Ovary (tissue), 10 donors: Measurements from ENCODE around the gene ZFAND2A. TPM values are rescaled to one million over a fixed set of nuclear protein-coding genes. Genes with fewer than 3 reads are reported as not detected.
A peak's percentile ranks its signal among the peaks of the same experiment; 100 is the strongest.
"Not testable (repeated sequence)": the region's sequence is repeated elsewhere in the genome, so short reads cannot be mapped to it uniquely, and the experiment has no call there.

Source experiments
- DNase-seq, 5 donors: peaks; one replicate each; pipeline ENCODE4 v3.0.0-alpha.2; 2019 to 2020
- H3K27ac ChIP-seq, 2 donors: fragments of 200-600 bp; one replicate each; pipeline versions ENCODE4 v1.5.1 to v1.8.0; 2019 to 2022
- H3K27me3 ChIP-seq: fragments of 200-600 bp; one replicate; pipeline ENCODE4 v1.8.0; 2022
- H3K36me3 ChIP-seq: fragments of 200-600 bp; sonication (generic); one replicate; pipeline ENCODE4 v1.5.1; 2019
- H3K4me1 ChIP-seq: one replicate; pipeline ENCODE4 v1.8.1; 2013; ENCODE audit warnings: mild to moderate bottlenecking, moderate library complexity; ENCODE audit not compliant: insufficient read depth
- H3K4me3 ChIP-seq: fragments of 200-600 bp; sonication (generic); one replicate; pipeline ENCODE4 v1.5.1; 2017
- H3K9me3 ChIP-seq, 2 donors: fragments of 200-600 bp in 1 of 2; sonication (generic) in 1 of 2; one replicate each; pipeline versions ENCODE4 v1.5.1 to v1.8.1; 2013 to 2019; ENCODE audit warnings: mild to moderate bottlenecking in 1 of 2, moderate library complexity in 1 of 2
- EP300 ChIP-seq: sonication (generic); formaldehyde crosslinking; IDR thresholded peaks from one replicate; pipeline ENCODE4 v1.6.1; 2017; ENCODE audit warnings: antibody characterized with exemption
- POLR2A ChIP-seq: fragments of 450-650 bp; IDR thresholded peaks from one replicate; pipeline ENCODE4 v1.6.1; 2017; ENCODE audit warnings: antibody characterized with exemption, mild to moderate bottlenecking, moderate library complexity
- WGBS, 3 donors: extraction: QIAGEN DNeasy Blood & Tissue Kit in 1 of 3; methylation state at CpG; one replicate each; pipeline versions ENCODE4 v1.1.5 to v1.1.7; 2013 to 2017; 5-methylcytosine and 5-hydroxymethylcytosine counted together
- intact Hi-C, 4 donors: fragments of 100-400 bp; cut with DNase I; formaldehyde crosslinking; loops; one replicate each; pipeline versions ENCODE4 v1.11.0 to v1.15.1; 2022 to 2023
- long read RNA-seq, 3 donors: library from polyadenylated mRNA in 2 of 3; unstranded in 2 of 3; transcript quantifications; one replicate each; pipeline ENCODE4 v2.0.0 and lab custom pipeline, GENCODE V29; 2021 to 2026
- polyA plus RNA-seq, 2 donors: library from polyadenylated mRNA; stranded (reverse); fragments of 200-250 nt in 1 of 2; fragments of 350-450 nt in 1 of 2; fragmentation: Illumina TruSeq in 1 of 2; extraction: RNeasy Lipid Tissue Mini Kit (QIAGEN cat#74804) in 1 of 2; gene quantifications; one replicate each; pipeline ENCODE4 v1.2.3, GENCODE V29; 2013 to 2014
- total RNA-seq, 7 donors: library from RNA; depleted of rRNA in 2 of 7; stranded (reverse); fragments of >200 nt in 2 of 7; fragmentation: NEBNext Ultra II Directional in 3 of 7; extraction: Animal tissue kit (Norgen Biotek cat#: 25700) in 3 of 7; gene quantifications; one replicate each; pipeline versions ENCODE4 v1.1.0 to v1.2.4, GENCODE V29; 2016 to 2023
- TF ChIP-seq, protein P1 (sequence below), 3 donors: fragments of 450-650 bp in 2 of 3; fragments of 200-600 bp in 1 of 3; IDR thresholded peaks; one replicate each; pipeline versions ENCODE4 v1.5.1 to v1.8.0; 2016 to 2022; ENCODE audit warnings: antibody characterized with exemption in 3 of 3, mild to moderate bottlenecking in 1 of 3
- donor health status: DM: no; HTN: no; CAD: no; lungs with moderate emphysema.
- donor health status: DM: no; HTN: no; CAD: no.
- donor health status: Bipolar disorder and iron deficiency.
- donor health status: DM: yes; HTN: yes; CAD: no.
- donor health status: DM: no; HTN: no; CAD: no.
- donor health status: DM: yes; HTN: yes; CAD: no.

The ZFAND2A gene, protein sequence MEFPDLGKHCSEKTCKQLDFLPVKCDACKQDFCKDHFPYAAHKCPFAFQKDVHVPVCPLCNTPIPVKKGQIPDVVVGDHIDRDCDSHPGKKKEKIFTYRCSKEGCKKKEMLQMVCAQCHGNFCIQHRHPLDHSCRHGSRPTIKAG
- total RNA-seq (10 to 100 TPM in 6 of 7 donors, 1 to 10 TPM in 1; 8.1 to 24.9 (median 16.9) TPM), polyA plus RNA-seq (10 to 100 TPM; 26.9 to 34.9 TPM)
- long read RNA-seq, donor 1, transcript ZFAND2A-201 (5 exons, 860 nt), result major isoform, 5 of 8 reads
- long read RNA-seq, donor 1, partial matches to known transcripts, result 1 of 8 reads
- long read RNA-seq, donor 1, other reads (novel, unspliced or antisense), result 1 of 8 reads
- long read RNA-seq, donor 2, transcript ZFAND2A-201 (5 exons, 860 nt), result major isoform, 37 of 39 reads
- long read RNA-seq, donor 2, partial matches to known transcripts, result 0 of 39 reads
- long read RNA-seq, donor 2, other reads (novel, unspliced or antisense), result 0 of 39 reads
- long read RNA-seq, donor 3, transcript ZFAND2A-201 (5 exons, 860 nt), result major isoform, 10 of 18 reads
- long read RNA-seq, donor 3, partial matches to known transcripts, result 0 of 18 reads
- long read RNA-seq, donor 3, other reads (novel, unspliced or antisense), result 8 of 18 reads

DNA sequence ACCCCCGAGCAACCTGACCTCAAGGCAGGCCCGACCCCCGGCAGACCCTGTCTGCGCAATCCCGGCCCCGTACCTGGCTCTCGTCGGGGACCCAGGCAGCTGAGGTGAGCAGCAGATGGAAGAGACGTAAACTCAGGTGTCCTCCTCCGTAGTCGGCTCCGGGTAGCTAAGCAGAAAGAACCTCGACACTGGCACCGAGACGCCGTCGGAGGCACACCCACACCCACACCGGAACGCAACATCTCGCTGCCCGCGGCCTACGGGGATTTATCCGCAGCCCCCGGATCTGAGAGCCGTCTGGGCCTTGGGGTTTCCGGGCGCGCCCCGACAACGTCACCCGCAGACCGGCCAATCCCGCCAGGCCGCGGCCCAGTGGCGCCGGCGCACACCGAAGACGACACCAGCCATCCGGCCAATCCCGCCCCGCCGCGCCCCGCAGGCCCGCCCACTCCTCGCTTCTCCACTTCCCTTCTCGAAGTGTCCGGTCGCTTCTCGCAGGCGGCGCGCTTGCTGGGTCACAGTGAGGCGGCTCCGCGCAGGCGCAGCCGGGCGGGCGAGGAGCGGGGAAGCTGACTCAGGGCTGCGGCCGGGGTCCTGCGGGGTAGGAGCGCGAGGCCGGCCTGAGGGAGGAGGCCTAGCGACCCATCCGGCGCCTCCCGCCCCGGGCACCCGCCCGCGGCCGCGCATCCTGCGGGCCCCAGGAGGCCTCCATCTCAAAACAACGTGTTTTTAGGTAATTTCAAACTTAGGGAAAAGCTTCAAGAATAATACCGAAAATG lies at the start of gene ZFAND2A:
Gene ZFAND2A, minus strand, starts transcription at position 306 of the 779 bp plus-strand sequence. CDS start 1,984 bp downstream, outside the sequence.
- Histone ChIP-seq H3K27ac (peak within 1 kb of the TSS; percentile 92 to 99), H3K36me3 (no peaks in the 10 kb centered on the region), H3K9me3 (no peaks in the 10 kb centered on the region), H3K4me3 (peak within 1 kb of the TSS; percentile 99), H3K27me3 (no peaks in the 10 kb centered on the region), H3K4me1 (peaks cover 10% of the 10 kb centered on the region)
- WGBS, 3 donors, result 0% methylated on average over 66 to 83 of the region's 83 CpGs
- intact Hi-C loops, result loop anchor here in 1 of 4 donors (10.0 kb wide), 1 partner anchor 175 kb away; the partner anchor contains the start of gene CYP2W1
- TF ChIP-seq EP300, result no peak
- TF ChIP-seq, protein P1, sequence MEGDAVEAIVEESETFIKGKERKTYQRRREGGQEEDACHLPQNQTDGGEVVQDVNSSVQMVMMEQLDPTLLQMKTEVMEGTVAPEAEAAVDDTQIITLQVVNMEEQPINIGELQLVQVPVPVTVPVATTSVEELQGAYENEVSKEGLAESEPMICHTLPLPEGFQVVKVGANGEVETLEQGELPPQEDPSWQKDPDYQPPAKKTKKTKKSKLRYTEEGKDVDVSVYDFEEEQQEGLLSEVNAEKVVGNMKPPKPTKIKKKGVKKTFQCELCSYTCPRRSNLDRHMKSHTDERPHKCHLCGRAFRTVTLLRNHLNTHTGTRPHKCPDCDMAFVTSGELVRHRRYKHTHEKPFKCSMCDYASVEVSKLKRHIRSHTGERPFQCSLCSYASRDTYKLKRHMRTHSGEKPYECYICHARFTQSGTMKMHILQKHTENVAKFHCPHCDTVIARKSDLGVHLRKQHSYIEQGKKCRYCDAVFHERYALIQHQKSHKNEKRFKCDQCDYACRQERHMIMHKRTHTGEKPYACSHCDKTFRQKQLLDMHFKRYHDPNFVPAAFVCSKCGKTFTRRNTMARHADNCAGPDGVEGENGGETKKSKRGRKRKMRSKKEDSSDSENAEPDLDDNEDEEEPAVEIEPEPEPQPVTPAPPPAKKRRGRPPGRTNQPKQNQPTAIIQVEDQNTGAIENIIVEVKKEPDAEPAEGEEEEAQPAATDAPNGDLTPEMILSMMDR (IDR thresholded peaks at IDR 0.05), result no peak
- peak; percentile 61 for TF ChIP-seq POLR2A
- DNase-seq, result peak; percentile 98 to 99 (median 98)

DNA sequence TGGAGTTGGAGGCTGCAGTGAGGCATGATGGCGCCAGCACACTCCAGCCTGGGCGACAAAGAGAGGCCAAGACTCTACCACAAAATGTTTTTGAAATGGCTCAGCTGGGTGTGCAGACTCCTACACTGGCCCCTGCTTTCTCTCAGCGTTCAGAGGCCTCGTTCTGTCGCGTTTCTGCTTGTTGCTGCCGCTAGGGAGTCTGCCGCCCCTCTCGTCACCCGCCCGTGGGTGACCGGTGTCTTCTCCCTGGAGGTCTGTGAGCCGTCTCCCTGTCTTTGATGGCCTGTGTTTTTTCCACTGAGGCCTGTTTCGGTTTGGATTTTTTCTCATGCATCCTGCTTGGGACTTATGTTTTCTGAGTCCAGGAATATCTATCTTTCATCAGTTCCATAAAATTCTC lies 49.1 kb upstream of the ZFAND2A start:
- Histone ChIP-seq H3K27ac (no peak overlapping the region), H3K9me3 (no peaks in the 10 kb centered on the region), H3K4me3 (no peak overlapping the region), H3K36me3 (no peaks in the 10 kb centered on the region), H3K27me3 (no peaks in the 10 kb centered on the region), H3K4me1 (no peaks in the 10 kb centered on the region)
- DNase-seq, result no peak
- TF ChIP-seq EP300, result no peak
- TF ChIP-seq POLR2A, result no peak
- TF ChIP-seq, protein P1 (IDR thresholded peaks at IDR 0.05), result no peak
- intact Hi-C loops, result no loop called here
- WGBS, 3 donors, result 62 to 71% (median 68%) methylated on average over 14 of the region's 14 CpGs

DNA sequence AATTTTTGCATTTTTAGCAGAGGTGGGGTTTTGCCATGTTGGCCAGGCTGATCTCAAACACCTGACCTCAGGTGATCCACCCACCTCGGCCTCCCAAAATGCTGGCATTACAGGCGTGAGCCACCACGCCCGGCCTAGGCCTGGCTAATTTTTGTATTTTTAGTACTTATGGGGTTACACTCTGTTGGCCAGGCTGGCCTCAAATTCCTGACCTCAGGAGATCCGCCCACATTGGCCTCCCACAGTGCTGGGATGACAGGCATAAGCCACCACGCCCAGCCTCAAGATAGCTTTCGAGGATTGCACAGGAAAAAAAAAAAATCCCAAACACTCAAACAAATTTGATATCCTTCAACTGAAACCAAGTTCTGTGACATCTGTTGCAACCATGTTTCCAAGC lies 45.7 kb upstream of the ZFAND2A start:
- H3K36me3 ChIP-seq, DNase-seq, H3K4me1 ChIP-seq, H3K4me3 ChIP-seq, H3K27ac ChIP-seq, H3K9me3 ChIP-seq, intact Hi-C loops, H3K27me3 ChIP-seq: not testable (repeated sequence)
- 83 to 86% (median 85%) methylated on average over 7 of the region's 7 CpGs for WGBS, 3 donors

DNA sequence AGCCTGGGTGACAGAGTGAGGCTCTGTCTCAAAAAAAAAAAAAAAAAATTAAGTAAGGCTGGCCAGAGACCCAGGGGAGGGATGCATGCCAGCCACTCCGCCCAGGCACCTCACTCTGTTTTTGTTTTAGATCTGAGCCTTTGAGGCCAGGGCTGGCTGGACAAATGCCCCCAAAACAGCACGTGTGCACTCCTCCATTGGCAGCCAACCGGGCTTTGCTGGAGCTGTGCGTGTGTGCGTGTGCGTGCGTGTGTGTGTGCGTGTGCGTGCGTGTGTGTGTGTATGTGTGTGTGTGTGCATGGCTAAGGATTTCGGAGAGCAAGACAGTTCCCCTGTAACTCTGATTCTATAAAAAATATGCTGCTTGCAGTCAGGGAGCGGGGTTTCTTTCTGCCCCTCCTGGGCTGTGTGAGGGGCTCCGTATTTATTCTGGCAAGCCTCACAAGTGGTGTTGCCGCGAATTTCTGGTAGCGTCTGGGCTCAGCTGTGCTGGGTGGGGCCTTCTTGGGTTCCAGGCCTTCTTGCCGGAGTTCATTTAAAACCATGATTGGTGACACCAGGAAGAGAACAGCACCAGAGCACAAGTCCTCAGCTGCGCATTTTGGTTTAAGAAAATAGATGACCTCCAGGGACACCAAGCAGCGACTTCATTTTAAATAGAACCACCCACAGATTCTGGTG lies 44.6 kb upstream of the ZFAND2A start:
- intact Hi-C loops, result no loop called here
- no peak for DNase-seq
- Histone ChIP-seq H3K27ac (no peak overlapping the region), H3K9me3 (no peaks in the 10 kb centered on the region), H3K36me3 (no peaks in the 10 kb centered on the region), H3K4me1 (no peaks in the 10 kb centered on the region), H3K27me3 (no peaks in the 10 kb centered on the region), H3K4me3 (no peak overlapping the region)
- TF ChIP-seq POLR2A, result no peak
- TF ChIP-seq, protein P1 (IDR thresholded peaks at IDR 0.05), result no peak
- no peak for TF ChIP-seq EP300
- 48 to 51% (median 51%) methylated on average over 19 of the region's 19 CpGs for WGBS, 3 donors

DNA sequence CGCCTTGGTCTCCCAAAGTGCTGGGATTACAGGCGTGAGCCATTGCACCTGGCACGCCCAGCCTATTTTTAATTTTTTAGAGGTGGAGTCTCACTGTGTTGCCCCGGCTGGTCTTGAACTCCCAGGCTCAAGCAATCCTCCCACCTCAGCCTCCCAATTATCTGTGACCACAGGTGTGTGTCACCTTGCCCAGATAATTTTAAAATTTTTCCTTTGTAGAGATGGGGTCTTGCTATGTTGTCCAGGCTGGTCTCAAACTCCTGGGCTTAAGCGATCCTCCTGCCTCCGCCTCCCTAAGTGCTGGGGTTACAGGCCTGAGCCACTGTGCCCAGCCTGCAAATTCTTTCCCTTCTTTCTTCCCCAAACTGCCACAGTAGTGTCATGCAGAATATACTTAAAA lies 42.9 kb upstream of the ZFAND2A start:
- H3K27ac ChIP-seq, H3K9me3 ChIP-seq, H3K4me1 ChIP-seq, H3K36me3 ChIP-seq, H3K4me3 ChIP-seq, intact Hi-C loops, H3K27me3 ChIP-seq, DNase-seq: not testable (repeated sequence)
- 82 to 87% (median 86%) methylated on average over 6 of the region's 6 CpGs for WGBS, 3 donors
